HG03025 (cell line): ENCODE results near the gene TRIP10.

Experiments
- ATAC-seq: cut with Tn5 transposase; IDR thresholded peaks from one replicate; pipeline ENCODE4 v1.9.1; 2021; ENCODE audit warnings: mild to moderate bottlenecking, moderate library complexity; ENCODE audit not compliant: unreplicated experiment, low FRiP score

The TRIP10 gene

DNA sequence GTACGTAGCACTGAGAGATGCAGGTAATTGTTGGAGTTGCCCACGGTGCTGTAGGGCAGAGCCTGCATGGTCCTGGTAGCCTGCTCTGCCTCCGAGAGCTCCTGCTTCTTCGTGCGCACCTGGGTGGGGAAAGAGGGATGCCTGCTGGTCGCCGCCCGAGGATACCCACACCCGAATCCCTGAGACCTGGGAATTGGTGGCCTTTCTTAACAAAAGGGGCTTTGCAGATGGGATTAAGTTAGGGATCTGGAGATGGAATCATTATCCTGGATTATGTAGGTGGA lies 28.5 kb upstream of the TRIP10 start:
- no peak for ATAC-seq

DNA sequence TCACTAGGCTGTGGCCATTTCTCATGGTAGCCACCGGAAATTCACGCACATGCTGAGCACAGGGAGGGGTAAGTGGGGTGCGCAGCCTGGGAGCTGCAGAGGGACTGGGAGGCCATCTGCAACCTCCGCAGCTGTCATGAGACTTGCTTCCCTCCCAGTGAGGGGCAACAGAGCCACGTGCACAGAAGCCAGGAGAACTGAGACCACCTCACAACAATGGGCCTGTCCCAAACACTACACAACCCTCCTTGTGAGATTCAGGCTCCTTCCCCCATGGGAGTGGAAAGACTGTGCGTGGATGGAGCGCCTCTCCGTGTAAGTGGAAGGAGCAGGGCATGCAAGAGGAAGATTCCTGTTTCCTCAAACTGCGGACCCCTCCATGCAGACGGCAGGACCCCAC lies 27.9 kb upstream of the TRIP10 start:
- ATAC-seq, result no peak

DNA sequence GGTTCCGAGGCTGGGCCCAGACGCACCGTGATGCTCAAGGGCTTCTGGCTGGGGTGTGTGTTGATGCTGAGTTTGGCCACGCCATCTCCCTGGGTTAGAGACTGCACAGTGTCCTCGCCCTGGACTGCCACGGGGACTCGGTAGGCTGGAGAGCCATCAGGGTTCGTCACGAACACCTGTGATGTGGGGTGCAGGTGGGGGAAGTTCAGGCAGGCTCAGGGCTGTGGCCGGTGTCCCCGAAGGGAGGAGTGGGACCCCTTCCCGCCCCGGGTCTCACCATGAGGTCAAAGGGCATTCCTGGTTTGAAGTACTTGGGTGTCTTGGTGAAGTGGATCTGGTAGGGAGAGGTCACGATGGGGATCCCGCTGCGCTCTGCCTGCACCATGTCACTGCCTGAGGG lies 27.2 kb upstream of the TRIP10 start:
- ATAC-seq, result no peak

DNA sequence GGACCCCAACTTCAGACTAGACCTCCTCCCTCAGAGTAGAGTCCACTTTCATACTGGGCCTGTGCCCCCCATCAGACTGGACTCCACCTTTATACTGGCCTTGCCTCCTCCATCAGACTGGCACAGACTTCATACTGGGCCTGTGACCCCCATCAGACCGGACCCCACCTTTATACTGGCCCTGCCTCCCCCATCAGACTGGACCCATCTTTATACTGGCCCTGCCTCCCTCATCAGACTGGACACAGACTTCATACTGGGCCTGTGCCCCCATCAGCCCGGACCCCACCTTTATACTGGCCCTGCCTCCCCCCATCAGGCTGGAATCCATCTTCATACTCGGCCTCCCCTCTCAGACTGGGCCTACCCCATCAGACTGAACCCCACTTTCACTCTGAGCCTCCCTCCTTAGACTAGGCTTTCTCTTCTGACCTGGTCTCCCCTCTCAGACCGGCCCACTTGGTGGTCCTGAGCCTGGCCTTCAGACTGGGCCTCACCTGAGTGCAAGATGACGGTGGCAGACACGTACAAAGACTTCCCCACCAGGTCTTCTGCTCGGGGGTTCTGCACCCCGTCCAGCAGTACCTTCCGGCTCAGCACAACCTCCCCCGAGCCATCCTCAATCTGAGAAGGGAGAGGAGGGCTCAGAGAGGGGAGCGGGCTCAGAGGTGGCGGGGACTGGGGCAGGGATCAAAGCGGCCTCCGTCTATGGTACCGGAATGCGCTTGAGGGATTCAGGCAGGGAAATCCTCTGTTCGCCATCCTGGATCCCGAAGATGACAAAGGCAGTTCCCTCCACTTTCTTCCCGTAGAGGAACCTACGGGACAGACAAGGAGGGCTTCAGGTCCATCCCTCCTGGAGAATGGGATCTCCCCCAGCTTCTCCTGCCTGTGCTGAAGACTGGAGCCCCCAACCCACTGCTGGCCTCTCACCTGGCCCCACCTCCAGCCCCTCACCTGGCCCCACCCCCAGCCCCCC lies 26.5 kb upstream of the TRIP10 start:
- ATAC-seq, result no peak

DNA sequence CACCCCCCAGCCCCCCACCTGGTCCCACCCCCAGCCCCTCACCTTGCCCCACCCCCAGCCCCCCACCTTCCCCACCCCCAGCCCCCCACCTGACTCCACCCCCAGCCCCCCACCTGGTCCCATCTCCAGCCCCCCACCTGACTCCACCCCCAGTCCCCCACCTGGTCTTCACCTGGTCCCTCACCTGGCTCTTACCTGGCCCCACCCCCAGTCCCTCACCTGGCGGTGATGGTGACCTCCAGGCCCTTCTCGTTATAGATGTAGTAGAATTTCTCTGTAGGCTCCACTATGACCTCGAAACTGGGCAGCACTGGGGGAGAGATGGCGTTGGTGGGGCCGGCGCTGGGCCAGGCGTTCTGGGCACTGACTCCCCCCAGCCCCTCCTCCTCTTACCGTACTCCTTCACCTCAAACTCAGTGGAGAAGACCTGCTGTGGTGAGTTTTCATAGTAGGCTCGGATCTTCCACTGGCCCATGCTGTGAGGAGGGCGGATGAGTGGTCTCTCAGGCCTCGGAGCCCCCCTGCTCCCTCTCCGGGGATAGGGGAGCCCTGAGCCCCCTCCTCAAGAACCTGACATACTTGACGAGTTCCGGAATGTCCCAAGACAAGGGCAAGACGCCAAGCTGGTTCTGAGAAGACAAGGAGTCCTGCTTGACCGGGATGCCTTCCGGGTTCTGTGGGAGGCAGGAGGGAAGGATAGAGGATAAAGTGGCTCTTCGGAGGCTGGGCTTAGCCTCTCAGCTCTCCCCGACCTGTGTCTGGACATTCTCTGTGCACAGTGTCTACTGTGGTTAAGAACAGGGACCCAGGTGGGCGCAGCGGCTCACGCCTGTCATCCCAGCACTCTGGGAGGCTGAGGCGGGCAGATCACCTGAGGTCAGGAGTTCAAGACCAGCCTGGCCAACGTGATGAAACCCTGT lies 25.4 kb upstream of the TRIP10 start:
- no peak for ATAC-seq

DNA sequence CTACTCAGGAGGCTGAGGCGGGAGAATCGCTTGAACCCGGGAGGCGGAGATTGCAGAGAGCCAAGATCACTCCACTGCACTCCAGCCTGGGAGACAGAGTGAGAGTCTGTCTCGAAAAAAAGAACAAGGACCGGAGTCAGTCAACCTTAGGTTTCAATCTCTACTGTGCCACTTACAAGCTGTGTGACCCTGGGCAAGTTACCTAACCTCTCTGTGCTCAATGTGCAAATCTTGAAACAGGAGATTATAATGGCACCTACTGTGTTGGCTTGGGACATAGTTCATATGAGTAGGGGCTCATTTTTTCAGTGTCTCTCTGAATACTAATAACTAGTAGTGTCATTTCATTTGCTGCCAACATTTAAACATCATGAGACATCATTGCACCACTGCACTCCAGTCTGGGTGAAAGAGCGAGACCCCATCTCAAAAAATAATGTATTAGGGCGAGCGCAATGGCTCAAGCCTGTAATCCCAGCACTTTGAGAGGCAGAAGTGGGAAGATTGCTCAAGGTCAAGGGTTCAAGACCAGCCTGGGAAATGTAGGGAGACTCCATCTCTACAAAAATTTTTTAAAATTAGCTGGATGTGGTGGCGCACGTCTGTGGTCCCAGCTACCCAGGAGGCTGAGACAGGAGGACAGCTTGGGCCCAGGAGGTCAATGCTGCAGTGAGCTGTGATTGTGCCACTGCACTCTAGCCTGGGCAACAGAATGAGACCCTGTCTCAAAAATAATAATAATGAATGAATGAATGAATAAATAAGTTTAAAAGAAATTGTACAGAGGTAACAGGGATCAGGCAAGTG lies 24.5 kb upstream of the TRIP10 start:
- no peak for ATAC-seq

GRCh38 chr19:6716610-6716970 lies 22.9 kb upstream of the TRIP10 start:
- ATAC-seq, result no peak

- ATAC-seq, result no peak
Measured at GRCh38 chr19:6717036-6717435, 22.4 kb upstream of the TRIP10 start.

- ATAC-seq, result no peak
Measured at GRCh38 chr19:6717441-6717971, 22.0 kb upstream of the TRIP10 start.

- ATAC-seq, result no peak
Measured at GRCh38 chr19:6718111-6718740, 21.3 kb upstream of the TRIP10 start.

- ATAC-seq, result no peak
Measured at GRCh38 chr19:6718741-6719539, 20.5 kb upstream of the TRIP10 start.

GRCh38 chr19:6719540-6719861 lies 20.0 kb upstream of the TRIP10 start:
- ATAC-seq, result no peak

DNA sequence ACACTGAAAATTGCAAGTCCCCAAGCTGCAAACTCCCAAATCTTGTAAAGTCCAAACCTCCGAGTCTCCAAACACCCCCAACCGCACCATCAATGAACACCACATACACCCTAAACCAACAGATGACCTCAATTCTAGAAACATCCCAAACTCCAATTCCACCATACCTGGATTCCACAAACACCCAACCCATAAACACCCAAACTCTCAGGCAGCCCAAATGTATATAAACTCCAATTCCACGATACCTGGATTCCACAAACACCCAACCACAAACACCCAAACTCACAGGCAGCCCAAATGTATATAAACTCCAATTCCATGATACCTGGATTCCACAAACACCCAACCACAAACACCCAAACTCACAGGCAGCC lies 19.5 kb upstream of the TRIP10 start:
- ATAC-seq, result no peak

DNA sequence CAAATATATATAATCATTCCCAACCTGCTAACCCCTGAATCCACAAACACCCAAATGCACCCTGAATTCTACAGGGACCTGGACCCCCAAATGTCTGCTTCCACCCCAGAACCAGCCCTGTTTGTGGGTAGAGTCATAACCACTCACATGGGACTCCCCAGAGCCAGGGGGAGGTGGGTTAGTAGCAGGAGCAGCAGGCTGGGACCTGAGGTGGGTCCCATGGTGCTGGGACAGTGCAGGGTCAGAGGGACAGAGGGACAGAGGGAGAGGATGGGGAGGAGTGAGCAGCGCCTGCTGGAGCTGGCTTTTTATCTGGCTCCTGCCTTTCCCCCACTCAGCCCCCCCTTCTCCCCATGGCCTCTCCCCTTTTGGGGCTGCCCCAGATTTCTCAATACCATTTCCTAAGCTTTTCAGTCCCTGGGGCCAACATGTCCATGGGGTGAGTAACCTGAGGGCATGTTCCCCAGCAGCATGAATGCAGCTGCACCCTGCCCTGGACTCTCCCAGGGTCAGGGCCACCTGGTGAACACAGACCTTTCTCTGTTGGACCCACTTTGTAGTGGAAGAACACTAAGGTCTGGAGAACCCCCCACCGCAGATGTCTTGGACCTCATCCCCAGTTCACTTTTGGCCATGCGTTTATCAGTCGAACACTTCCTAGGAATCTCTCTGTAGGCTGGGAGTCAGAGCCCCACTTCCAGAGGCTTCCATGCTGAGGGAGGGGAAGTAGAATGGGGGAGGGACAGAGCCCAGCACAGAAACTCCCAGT lies 18.9 kb upstream of the TRIP10 start, which contains the start of gene C3:
Gene C3 (minus strand): TSS at position 282 of the 769 bp plus-strand sequence. CDS start 61 bp downstream, at position 221.
- no peak for ATAC-seq

DNA sequence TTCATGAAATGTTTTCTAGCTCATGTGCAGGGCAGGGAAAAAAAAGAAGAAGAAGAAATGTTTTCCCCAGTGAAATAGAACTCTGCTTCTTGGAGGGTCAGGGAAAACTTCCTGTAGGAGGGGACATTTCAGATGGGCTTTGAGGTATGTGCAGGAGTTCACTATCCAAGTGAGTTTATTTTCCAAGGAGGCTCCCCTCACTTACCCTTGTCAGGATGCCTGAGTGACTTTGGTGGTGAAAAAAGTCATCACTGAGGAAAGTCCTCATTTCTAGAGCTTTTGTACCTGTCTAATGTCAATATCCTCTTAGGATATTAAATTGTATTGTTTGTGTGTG lies 18.4 kb upstream of the TRIP10 start:
- no peak for ATAC-seq

DNA sequence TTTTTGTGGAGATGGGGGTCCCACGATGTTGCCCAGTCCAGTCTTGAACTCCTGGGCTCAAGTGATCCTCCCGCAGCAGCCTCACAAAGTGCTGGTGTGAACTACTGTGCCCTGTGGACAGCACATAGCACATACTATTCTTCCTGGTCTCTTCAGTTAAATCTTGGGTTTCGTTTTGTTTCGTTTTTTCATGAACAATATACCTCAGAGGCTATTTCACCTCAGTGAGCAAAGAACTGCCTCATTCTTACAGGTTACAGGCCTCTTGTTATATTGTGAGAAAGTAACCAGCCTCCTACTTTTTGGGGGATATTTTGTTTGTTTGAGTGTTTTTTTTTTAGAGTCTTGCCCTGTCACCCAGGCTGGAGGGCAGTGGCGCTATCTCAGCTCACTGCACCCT lies 17.7 kb upstream of the TRIP10 start:
- no peak for ATAC-seq

- no peak for ATAC-seq
Measured at GRCh38 chr19:6723108-6723618, 16.3 kb upstream of the TRIP10 start.

GRCh38 chr19:6723738-6724137 lies 15.7 kb upstream of the TRIP10 start:
- no peak for ATAC-seq
